Ectodermal cell (in vitro differentiated cells): Measurements from ENCODE around the gene KPNA4. TPM values are rescaled to one million over a fixed set of nuclear protein-coding genes. Genes with fewer than 3 reads are reported as not detected.
"Not testable (repeated sequence)": the region's sequence is repeated elsewhere in the genome, so short reads cannot be mapped to it uniquely, and the experiment has no call there.

Experiments
- H3K27ac ChIP-seq: 2 replicates; pipeline ENCODE4 v1.7.0; 2013; ENCODE audit warnings: mild to moderate bottlenecking, low read depth, low read length; ENCODE audit not compliant: insufficient read depth, poor library complexity, severe bottlenecking
- H3K27me3 ChIP-seq: 2 replicates; pipeline ENCODE4 v1.7.0; 2013; ENCODE audit warnings: mild to moderate bottlenecking, low read length; ENCODE audit not compliant: insufficient read depth, control insufficient read depth, poor library complexity, severe bottlenecking
- H3K36me3 ChIP-seq: one replicate; pipeline ENCODE4 v1.7.0; 2013; ENCODE audit warnings: low read length; ENCODE audit not compliant: control insufficient read depth, insufficient read depth
- H3K4me1 ChIP-seq: one replicate; pipeline ENCODE4 v1.7.0; 2013; ENCODE audit warnings: low read length; ENCODE audit not compliant: control insufficient read depth, insufficient read depth
- H3K4me3 ChIP-seq: 2 replicates; pipeline ENCODE4 v1.7.0; 2013; ENCODE audit warnings: low read depth, low read length, control low read depth; ENCODE audit not compliant: insufficient read depth
- H3K9me3 ChIP-seq: 2 replicates; pipeline ENCODE4 v1.7.0; 2013; ENCODE audit warnings: mild to moderate bottlenecking, low read length, moderate library complexity; ENCODE audit not compliant: control insufficient read depth
- WGBS, 2 experiments: methylation state at CpG; one replicate each; pipeline ENCODE4 v1.1.7; 2013; ENCODE audit warnings: missing lambda C conversion rate in 2 of 2; 5-methylcytosine and 5-hydroxymethylcytosine counted together
- polyA plus RNA-seq, 4 experiments: library from polyadenylated mRNA; stranded (reverse); fragments of 50-300 nt; gene quantifications; one replicate each; pipeline ENCODE4 v1.2.3, GENCODE V29; 2013

KPNA4 gene
- polyA plus RNA-seq (2013, experiment 1 of 4), result 66.9 TPM
- 60.4 TPM for polyA plus RNA-seq (2013, experiment 2 of 4)
- 33.6 TPM for polyA plus RNA-seq (2013, experiment 3 of 4)
- polyA plus RNA-seq (2013, experiment 4 of 4), result 37.8 TPM

- Histone ChIP-seq H3K9me3 (no peaks in the 10 kb centered on the region), H3K36me3 (peaks cover 6% of the 10 kb centered on the region), H3K4me3 (peak within 1 kb of the TSS; percentile 81), H3K4me1 (no peaks in the 10 kb centered on the region), H3K27me3 (no peaks in the 10 kb centered on the region), H3K27ac (peak within 1 kb of the TSS; percentile 94)
- 0 to 1% methylated on average over 68 of the region's 71 CpGs for whole genome bisulfite sequencing, 2 experiments
Measured at GRCh38 chr3:160565442-160566403, at the start of gene KPNA4. KPNA4 (minus strand) TSS chr3:160565571; CDS start chr3:160565282, 289 bp downstream.

- Histone ChIP-seq H3K9me3 (no peaks in the 10 kb centered on the region), H3K27me3 (no peaks in the 10 kb centered on the region), H3K4me1 (no peaks in the 10 kb centered on the region), H3K4me3 (no peak overlapping the region), H3K36me3 (no peaks in the 10 kb centered on the region), H3K27ac (no peak overlapping the region)
- 93% methylated on average over 1 of the region's 1 CpG for WGBS, 2 experiments
Measured at GRCh38 chr3:160613661-160614060, 48.3 kb upstream of the KPNA4 start.

- no peaks in the 10 kb centered on the region for H3K4me1 ChIP-seq
- H3K4me3 ChIP-seq, result no peak overlapping the region
- no peaks in the 10 kb centered on the region for H3K36me3 ChIP-seq
- no peaks in the 10 kb centered on the region for H3K27me3 ChIP-seq
- 89 to 90% methylated on average over 3 of the region's 3 CpGs for WGBS, 2 experiments
- H3K9me3 ChIP-seq, result no peaks in the 10 kb centered on the region
- no peak overlapping the region for H3K27ac ChIP-seq
Measured at GRCh38 chr3:160612386-160613075, 47.2 kb upstream of the KPNA4 start.

- Histone ChIP-seq H3K36me3 (no peaks in the 10 kb centered on the region), H3K9me3 (no peaks in the 10 kb centered on the region), H3K27ac (no peak overlapping the region), H3K27me3 (no peaks in the 10 kb centered on the region), H3K4me1 (no peaks in the 10 kb centered on the region), H3K4me3 (no peak overlapping the region)
- WGBS, 2 experiments, result 96 to 100% methylated on average over 2 to 3 of the region's 3 CpGs
Measured at GRCh38 chr3:160611141-160611540, 45.8 kb upstream of the KPNA4 start.

- no peaks in the 10 kb centered on the region for H3K9me3 ChIP-seq
- H3K4me1 ChIP-seq, result no peaks in the 10 kb centered on the region
- no peaks in the 10 kb centered on the region for H3K27me3 ChIP-seq
- no peak overlapping the region for H3K27ac ChIP-seq
- no peaks in the 10 kb centered on the region for H3K36me3 ChIP-seq
- 62 to 87% methylated on average over 1 to 2 of the region's 2 CpGs for WGBS, 2 experiments
- no peak overlapping the region for H3K4me3 ChIP-seq
Measured at GRCh38 chr3:160608870-160609269, 43.5 kb upstream of the KPNA4 start.

GRCh38 chr3:160607826-160608225, 42.5 kb upstream of the KPNA4 start:
- Histone ChIP-seq H3K27ac (no peak overlapping the region), H3K9me3 (no peaks in the 10 kb centered on the region), H3K4me3 (no peak overlapping the region), H3K36me3 (no peaks in the 10 kb centered on the region), H3K27me3 (no peaks in the 10 kb centered on the region), H3K4me1 (no peaks in the 10 kb centered on the region)
- WGBS, 2 experiments, result 55 to 57% methylated on average over 3 of the region's 3 CpGs

GRCh38 chr3:160605315-160605714, 39.9 kb upstream of the KPNA4 start:
- H3K27ac ChIP-seq, result no peak overlapping the region
- no peaks in the 10 kb centered on the region for H3K9me3 ChIP-seq
- no peaks in the 10 kb centered on the region for H3K27me3 ChIP-seq
- H3K4me3 ChIP-seq, result no peak overlapping the region
- H3K36me3 ChIP-seq, result no peaks in the 10 kb centered on the region
- no peaks in the 10 kb centered on the region for H3K4me1 ChIP-seq

GRCh38 chr3:160603845-160604244, 38.5 kb upstream of the KPNA4 start:
- not testable (repeated sequence) for H3K27ac ChIP-seq, H3K36me3 ChIP-seq, H3K4me1 ChIP-seq, H3K4me3 ChIP-seq, H3K9me3 ChIP-seq, H3K27me3 ChIP-seq
- 86 to 97% methylated on average over 3 of the region's 3 CpGs for WGBS, 2 experiments

- H3K9me3 ChIP-seq, result no peaks in the 10 kb centered on the region
- no peaks in the 10 kb centered on the region for H3K36me3 ChIP-seq
- no peaks in the 10 kb centered on the region for H3K27me3 ChIP-seq
- no peaks in the 10 kb centered on the region for H3K4me1 ChIP-seq
- no peak overlapping the region for H3K4me3 ChIP-seq
- no peak overlapping the region for H3K27ac ChIP-seq
Measured at GRCh38 chr3:160602259-160602658, 36.9 kb upstream of the KPNA4 start.

GRCh38 chr3:160601288-160601687, 35.9 kb upstream of the KPNA4 start:
- Histone ChIP-seq H3K27me3 (no peaks in the 10 kb centered on the region), H3K9me3 (no peaks in the 10 kb centered on the region), H3K27ac (no peak overlapping the region), H3K4me1 (no peaks in the 10 kb centered on the region), H3K4me3 (no peak overlapping the region), H3K36me3 (no peaks in the 10 kb centered on the region)
- WGBS, 2 experiments, result 93% methylated on average over 1 of the region's 1 CpG; no CpG with 5 or more reads in 1 of the 2 experiments
